ENCODE data around the gene GABARAP. TPM values are rescaled to one million over a fixed set of nuclear protein-coding genes. Genes with fewer than 3 reads are reported as not detected.

The GABARAP gene
- total and polyA plus RNA-seq, 4 experiments from 2014 or later = 324 to 896 (median 534) TPM

DNA sequence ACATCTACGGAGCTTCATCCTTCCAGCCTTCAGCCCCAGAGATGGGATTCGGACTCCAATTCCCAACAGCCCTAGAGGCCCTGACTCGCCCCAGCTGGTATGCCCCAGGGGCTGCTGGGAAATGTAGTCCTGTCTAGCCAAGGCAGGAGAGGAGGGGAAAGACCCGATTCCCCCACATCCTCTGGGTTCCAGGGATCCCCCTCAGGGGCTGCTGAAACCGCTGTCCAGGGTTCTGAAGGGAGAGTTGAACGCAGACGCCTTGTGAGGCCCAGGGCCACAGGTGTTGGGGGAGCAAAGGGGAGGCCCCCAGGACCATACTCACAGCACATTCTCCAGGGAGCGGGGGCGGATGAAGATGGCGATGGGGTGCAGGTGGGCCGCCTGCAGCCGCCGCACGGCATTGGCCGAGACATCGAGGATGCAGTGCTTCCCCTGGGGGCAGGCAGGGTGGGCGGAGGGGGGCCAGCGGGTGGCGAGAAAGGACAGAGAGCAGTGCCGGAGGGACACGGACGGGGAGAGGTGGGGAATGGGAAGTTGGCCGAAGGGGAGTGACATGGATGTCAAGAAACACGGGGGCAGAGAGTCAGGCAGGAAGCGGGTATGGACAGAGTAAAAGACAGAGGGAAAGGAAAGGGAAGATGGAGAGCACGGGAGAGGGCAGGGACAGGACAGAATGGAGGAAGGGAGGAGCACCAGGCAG lies 50.5 kb downstream of the GABARAP start:
- ChIA-PET CTCF (ENCODE audit: partially characterized antibody) (interaction anchor here (0.7 kb wide), 1 partner anchor 1219 kb away, joined by 4 read pairs; no protein-coding TSS in a partner anchor), POLR2A (ENCODE audit: partially characterized antibody) (no interaction called here)
- H3K4me1 Mint-ChIP-seq = peaks cover 0 to under 1% (median 0%) of the 10 kb centered on the region in 4 donors
- H3K27me3 ChIP-seq (ENCODE audit: insufficient read depth, low read length) = no peaks in the 10 kb centered on the region
- no peaks in the 10 kb centered on the region for H3K9me3 Mint-ChIP-seq
- intact Hi-C loops (cut with micrococcal nuclease) = no loop called here
- H3K4me3 ChIP-seq (ENCODE audit: low read length in 2 of 2) = no peak overlapping the region
- H3K36me3 ChIP-seq (ENCODE audit: insufficient read depth, low read length) = no peaks in the 10 kb centered on the region
- peaks cover 4 to 7% of the 10 kb centered on the region in 2 donors for H3K36me3 Mint-ChIP-seq
- no peaks in the 10 kb centered on the region for H3K4me1 ChIP-seq (ENCODE audit: insufficient read depth, low read length)
- H3K9me3 ChIP-seq (ENCODE audit: control insufficient read depth in 1 of 2, low read length in 2 of 2) = no peaks in the 10 kb centered on the region
- H3K27ac ChIP-seq (ENCODE audit: low read depth, low read length) = no peak overlapping the region
- H3K27me3 Mint-ChIP-seq = no peaks in the 10 kb centered on the region
- H3K27ac Mint-ChIP-seq = peak overlapping the region in 1 of 7 donors; percentile 37
- DNase-seq = peak in 2 of 5 donors; percentile 10 to 31
- H3K4me3 Mint-ChIP-seq = no peak overlapping the region

DNA sequence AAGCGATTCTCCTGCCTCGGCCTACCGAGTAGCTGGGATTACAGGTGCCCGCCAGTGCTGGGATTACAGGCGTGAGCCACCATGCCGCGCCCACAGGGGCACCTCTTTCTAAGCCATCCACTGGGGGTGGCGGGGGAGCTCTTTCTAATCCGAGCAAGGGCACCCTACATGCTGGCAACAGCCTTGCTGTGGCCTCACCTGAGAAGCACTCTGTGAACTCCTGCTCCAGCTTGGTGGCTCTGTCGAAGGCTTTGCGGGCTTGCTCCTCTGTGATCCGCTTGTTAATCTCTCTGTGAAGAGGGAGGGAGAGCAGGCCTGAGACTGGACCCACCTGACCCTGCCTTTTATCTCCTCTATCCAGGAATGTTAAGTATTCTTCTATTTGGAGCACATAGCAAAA lies 51.2 kb downstream of the GABARAP start:
- H3K9me3 ChIP-seq (ENCODE audit: control insufficient read depth in 1 of 2, low read length in 2 of 2) = no peaks in the 10 kb centered on the region
- peak overlapping the region in 2 of 7 donors; percentile 48 to 83 for H3K27ac Mint-ChIP-seq
- H3K9me3 Mint-ChIP-seq = no peaks in the 10 kb centered on the region
- H3K4me1 ChIP-seq (ENCODE audit: insufficient read depth, low read length) = no peaks in the 10 kb centered on the region
- H3K27me3 ChIP-seq (ENCODE audit: insufficient read depth, low read length) = no peaks in the 10 kb centered on the region
- intact Hi-C loops (cut with micrococcal nuclease) = no loop called here
- no peak for DNase-seq
- peaks cover 4% of the 10 kb centered on the region in 2 donors for H3K36me3 Mint-ChIP-seq
- H3K4me3 ChIP-seq (ENCODE audit: low read length in 2 of 2) = no peak overlapping the region
- no peaks in the 10 kb centered on the region for H3K27me3 Mint-ChIP-seq
- H3K27ac ChIP-seq (ENCODE audit: low read depth, low read length) = no peak overlapping the region
- H3K4me3 Mint-ChIP-seq = no peak overlapping the region
- CTCF ChIA-PET (ENCODE audit: partially characterized antibody) = interaction anchor here (0.7 kb wide), 1 partner anchor 1219 kb away, joined by 4 read pairs; no protein-coding TSS in a partner anchor
- no peaks in the 10 kb centered on the region for H3K36me3 ChIP-seq (ENCODE audit: insufficient read depth, low read length)
- POLR2A ChIA-PET (ENCODE audit: partially characterized antibody) = no interaction called here
- H3K4me1 Mint-ChIP-seq = peaks cover 1 to 5% (median 4%) of the 10 kb centered on the region in 4 donors

DNA sequence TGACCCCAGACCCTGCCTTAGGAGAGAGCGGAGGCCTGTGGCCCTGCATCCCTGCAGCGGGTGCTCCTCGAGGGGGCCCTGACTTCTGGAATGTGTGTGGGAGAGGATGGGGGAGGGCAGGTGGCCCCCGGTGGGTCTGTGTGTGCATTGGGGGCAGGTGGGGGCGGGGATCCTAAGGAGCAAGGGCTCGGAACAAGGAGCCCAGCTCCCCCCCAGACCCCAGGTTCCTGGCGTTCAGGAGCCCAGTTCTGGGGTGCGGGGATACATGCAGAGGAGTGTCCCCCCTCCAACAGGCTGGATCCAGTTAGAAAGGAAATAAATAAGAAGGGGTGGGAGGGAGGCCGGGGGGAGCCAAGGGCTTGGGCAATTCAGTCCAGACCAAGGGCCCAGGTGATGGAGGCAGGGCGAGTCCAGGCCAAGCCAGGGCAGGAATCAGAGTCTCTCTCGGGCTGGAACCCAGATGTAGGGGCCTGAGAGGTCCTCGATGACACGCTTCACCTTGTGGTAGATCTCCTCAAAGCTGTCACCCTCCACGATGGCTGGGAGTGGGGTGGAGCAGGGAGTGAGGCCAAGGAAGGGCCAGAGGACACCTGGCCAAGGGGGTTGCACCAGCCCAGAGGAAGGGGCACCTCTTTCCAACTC lies 51.9 kb downstream of the GABARAP start:
- no peaks in the 10 kb centered on the region for H3K9me3 ChIP-seq (ENCODE audit: control insufficient read depth in 1 of 2, low read length in 2 of 2)
- no peaks in the 10 kb centered on the region for H3K4me1 ChIP-seq (ENCODE audit: insufficient read depth, low read length)
- H3K36me3 ChIP-seq (ENCODE audit: insufficient read depth, low read length) = no peaks in the 10 kb centered on the region
- H3K4me3 ChIP-seq (ENCODE audit: low read length in 2 of 2) = no peak overlapping the region
- intact Hi-C loops (cut with micrococcal nuclease) = no loop called here
- peaks cover 4% of the 10 kb centered on the region in 2 donors for H3K36me3 Mint-ChIP-seq
- ChIA-PET POLR2A (ENCODE audit: partially characterized antibody) (no interaction called here), CTCF (ENCODE audit: partially characterized antibody) (no interaction called here)
- H3K27ac ChIP-seq (ENCODE audit: low read depth, low read length) = no peak overlapping the region
- no peaks in the 10 kb centered on the region for H3K9me3 Mint-ChIP-seq
- H3K27me3 ChIP-seq (ENCODE audit: insufficient read depth, low read length) = no peaks in the 10 kb centered on the region
- H3K4me3 Mint-ChIP-seq = no peak overlapping the region
- H3K4me1 Mint-ChIP-seq = peaks cover 1 to 5% (median 4%) of the 10 kb centered on the region in 4 donors
- no peaks in the 10 kb centered on the region for H3K27me3 Mint-ChIP-seq
- peak in 1 of 5 donors; percentile 12 for DNase-seq
- H3K27ac Mint-ChIP-seq = no peak overlapping the region

Small RNA genes within 50 kb of the gene (microRNA-seq; reads per million reads assigned to microRNA genes)
- gene MIR324 (ENCODE audit: borderline microRNAs expressed, borderline number of aligned reads, borderline replicate concordance) = 583 reads per million, percentile 83 among the genes with 10 or more reads in this experiment

Other genes with a start within 250 kb of the GABARAP start
Only the 30 nearest of the 36 such genes appear.
- 10 to 100 TPM; 13.1 to 13.7 TPM for gene SLC16A13, start 206.4 kb downstream of the GABARAP start, total RNA-seq
- gene SLC16A13, start 206.4 kb downstream of the GABARAP start, polyA plus RNA-seq = 1 to 10 TPM in 1 of 2 donors, under 1 TPM in 1; 0.93 to 1.8 TPM
- 1 to 10 TPM in 1 of 2 experiments, under 1 TPM in 1; 0.89 to 1.2 TPM for gene SLC16A11, start 198.4 kb downstream of the GABARAP start, total RNA-seq
- under 1 TPM; 0.50 to 0.69 TPM for gene SLC16A11, start 198.4 kb downstream of the GABARAP start, polyA plus RNA-seq
- 1 to 10 TPM; 1.4 TPM for gene CLEC10A, start 162.2 kb downstream of the GABARAP start, total RNA-seq
- gene CLEC10A, start 162.2 kb downstream of the GABARAP start, polyA plus RNA-seq = not detected
- gene ASGR2, start 127.6 kb downstream of the GABARAP start, total RNA-seq = not detected
- not detected for gene ASGR2, start 127.6 kb downstream of the GABARAP start, polyA plus RNA-seq
- gene ASGR1, start 63.1 kb downstream of the GABARAP start, total RNA-seq = not detected
- not detected for gene ASGR1, start 63.1 kb downstream of the GABARAP start, polyA plus RNA-seq
- 1 to 10 TPM; 7.2 to 7.6 TPM for gene DLG4, start 22.6 kb downstream of the GABARAP start, total RNA-seq
- under 1 TPM; 0.44 to 0.50 TPM for gene DLG4, start 22.6 kb downstream of the GABARAP start, polyA plus RNA-seq
- gene ACADVL, start 22.5 kb downstream of the GABARAP start, total RNA-seq = 100 to 1,000 TPM; 340 to 342 TPM
- 100 to 1,000 TPM; 110 to 118 TPM for gene ACADVL, start 22.5 kb downstream of the GABARAP start, polyA plus RNA-seq
- 10 to 100 TPM; 75.1 to 76.8 TPM for gene DVL2, start 7.9 kb downstream of the GABARAP start, total RNA-seq
- gene DVL2, start 7.9 kb downstream of the GABARAP start, polyA plus RNA-seq = 10 to 100 TPM; 22.0 to 23.7 TPM
- gene PHF23, start 3.0 kb downstream of the GABARAP start, total RNA-seq = 10 to 100 TPM; 45.8 to 55.8 TPM
- 10 to 100 TPM; 11.4 to 29.8 TPM for gene PHF23, start 3.0 kb downstream of the GABARAP start, polyA plus RNA-seq
- gene CTDNEP1, start 9.3 kb upstream of the GABARAP start, total RNA-seq = 100 to 1,000 TPM; 145 to 157 TPM
- gene CTDNEP1, start 9.3 kb upstream of the GABARAP start, polyA plus RNA-seq = 10 to 100 TPM; 42.4 to 59.1 TPM
- gene ELP5, start 9.8 kb upstream of the GABARAP start, total RNA-seq = 10 to 100 TPM; 29.8 to 30.9 TPM
- gene ELP5, start 9.8 kb upstream of the GABARAP start, polyA plus RNA-seq = 10 to 100 TPM; 68.0 to 71.3 TPM
- gene CLDN7, start 20.0 kb upstream of the GABARAP start, total RNA-seq = 1 to 10 TPM in 1 of 2 experiments, under 1 TPM in 1; 0.39 to 1.0 TPM
- 1 to 10 TPM; 1.0 to 3.1 TPM for gene CLDN7, start 20.0 kb upstream of the GABARAP start, polyA plus RNA-seq
- not detected for gene SLC2A4, start 39.3 kb upstream of the GABARAP start, total RNA-seq
- not detected for gene SLC2A4, start 39.3 kb upstream of the GABARAP start, polyA plus RNA-seq
- under 1 TPM; 0.26 to 0.39 TPM for gene YBX2, start 52.2 kb upstream of the GABARAP start, total RNA-seq
- gene YBX2, start 52.2 kb upstream of the GABARAP start, polyA plus RNA-seq = not detected
- gene EIF5A, start 65.2 kb upstream of the GABARAP start, total RNA-seq = 100 to 1,000 TPM; 240 to 244 TPM
- gene EIF5A, start 65.2 kb upstream of the GABARAP start, polyA plus RNA-seq = 100 to 1,000 TPM; 230 to 850 TPM
- 100 to 1,000 TPM; 127 to 132 TPM for gene GPS2, start 72.9 kb upstream of the GABARAP start, total RNA-seq
- 100 to 1,000 TPM; 101 to 120 TPM for gene GPS2, start 72.9 kb upstream of the GABARAP start, polyA plus RNA-seq
- 10 to 100 TPM; 73.8 to 81.6 TPM for gene NEURL4, start 86.9 kb upstream of the GABARAP start, total RNA-seq
- gene NEURL4, start 86.9 kb upstream of the GABARAP start, polyA plus RNA-seq = 1 to 10 TPM in 1 of 2 donors, under 1 TPM in 1; 0.97 to 2.4 TPM
- gene ACAP1, start 94.1 kb upstream of the GABARAP start, total RNA-seq = 100 to 1,000 TPM; 507 to 516 TPM
- gene ACAP1, start 94.1 kb upstream of the GABARAP start, polyA plus RNA-seq = 100 to 1,000 TPM; 261 to 264 TPM
- gene KCTD11, start 109.7 kb upstream of the GABARAP start, total RNA-seq = 1 to 10 TPM; 3.5 to 4.3 TPM
- 1 to 10 TPM in 1 of 2 donors, under 1 TPM in 1; 0.33 to 1.8 TPM for gene KCTD11, start 109.7 kb upstream of the GABARAP start, polyA plus RNA-seq
- not detected for gene TMEM95, start 112.7 kb upstream of the GABARAP start, total RNA-seq
- not detected for gene TMEM95, start 112.7 kb upstream of the GABARAP start, polyA plus RNA-seq
- gene TNK1, start 138.6 kb upstream of the GABARAP start, total RNA-seq = 10 to 100 TPM; 13.8 to 15.9 TPM
- gene TNK1, start 138.6 kb upstream of the GABARAP start, polyA plus RNA-seq = 1 to 10 TPM; 1.7 to 2.1 TPM
- gene PLSCR3, start 152.1 kb upstream of the GABARAP start, total RNA-seq = 10 to 100 TPM; 90.3 to 91.9 TPM
- 100 to 1,000 TPM; 174 to 242 TPM for gene PLSCR3, start 152.1 kb upstream of the GABARAP start, polyA plus RNA-seq
- 10 to 100 TPM; 35.4 to 38.3 TPM for gene TMEM256, start 161.6 kb upstream of the GABARAP start, total RNA-seq
- 10 to 100 TPM; 49.9 to 51.1 TPM for gene TMEM256, start 161.6 kb upstream of the GABARAP start, polyA plus RNA-seq
- gene NLGN2, start 165.4 kb upstream of the GABARAP start, total RNA-seq = 1 to 10 TPM; 8.8 to 9.8 TPM
- under 1 TPM in 1 of 2 donors, not detected in 1; 0.08 TPM for gene NLGN2, start 165.4 kb upstream of the GABARAP start, polyA plus RNA-seq
- gene SPEM1, start 177.9 kb upstream of the GABARAP start, total RNA-seq = not detected
- not detected for gene SPEM1, start 177.9 kb upstream of the GABARAP start, polyA plus RNA-seq
- not detected for gene SPEM2, start 183.2 kb upstream of the GABARAP start, total RNA-seq
- not detected for gene SPEM2, start 183.2 kb upstream of the GABARAP start, polyA plus RNA-seq
- not detected for gene SPEM3, start 186.4 kb upstream of the GABARAP start, total RNA-seq
- not detected for gene SPEM3, start 186.4 kb upstream of the GABARAP start, polyA plus RNA-seq
- gene TMEM102, start 193.0 kb upstream of the GABARAP start, total RNA-seq = 10 to 100 TPM; 20.8 to 21.8 TPM
- 10 to 100 TPM; 14.6 to 29.2 TPM for gene TMEM102, start 193.0 kb upstream of the GABARAP start, polyA plus RNA-seq
- 1 to 10 TPM; 2.7 to 3.3 TPM for gene FGF11, start 197.1 kb upstream of the GABARAP start, total RNA-seq
- gene FGF11, start 197.1 kb upstream of the GABARAP start, polyA plus RNA-seq = under 1 TPM in 1 of 2 donors, not detected in 1; 0.14 TPM
- 1 to 10 TPM; 9.1 to 9.5 TPM for gene CHRNB1, start 202.6 kb upstream of the GABARAP start, total RNA-seq
- gene CHRNB1, start 202.6 kb upstream of the GABARAP start, polyA plus RNA-seq = 10 to 100 TPM; 24.1 to 29.2 TPM